ENCODE data around the gene MOB3B.

Gene MOB3B

DNA sequence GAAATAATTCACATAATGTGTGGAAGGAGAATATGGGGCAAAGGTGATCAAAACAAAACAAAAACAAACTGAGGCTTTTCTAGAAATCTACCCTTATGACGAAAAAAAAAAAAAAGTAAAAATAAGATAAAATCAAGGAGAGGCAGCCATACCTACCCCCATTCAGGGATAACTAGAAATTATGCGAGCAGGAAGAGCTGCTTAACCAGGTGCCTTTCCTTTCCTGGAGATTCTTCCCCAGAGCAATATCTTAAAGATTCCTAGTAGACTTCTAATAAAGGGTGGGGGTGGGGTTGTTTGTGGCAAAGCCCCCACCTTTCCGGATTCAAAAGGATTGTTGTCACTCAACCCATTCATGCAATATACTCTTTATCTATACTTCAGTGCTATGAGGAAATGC, 117.5 kb downstream of the MOB3B start:
- H3K9me3 ChIP-seq: no peaks in the 10 kb centered on the region
- no peak overlapping the region for H3K27ac ChIP-seq
- H3K27me3 ChIP-seq: no peaks in the 10 kb centered on the region
- H3K4me1 ChIP-seq (ENCODE audit: control insufficient read depth in 1 of 2, insufficient read depth in 1 of 2, low read depth in 1 of 2, low read length in 1 of 2): no peaks in the 10 kb centered on the region
- TF ChIP-seq, protein P1, sequence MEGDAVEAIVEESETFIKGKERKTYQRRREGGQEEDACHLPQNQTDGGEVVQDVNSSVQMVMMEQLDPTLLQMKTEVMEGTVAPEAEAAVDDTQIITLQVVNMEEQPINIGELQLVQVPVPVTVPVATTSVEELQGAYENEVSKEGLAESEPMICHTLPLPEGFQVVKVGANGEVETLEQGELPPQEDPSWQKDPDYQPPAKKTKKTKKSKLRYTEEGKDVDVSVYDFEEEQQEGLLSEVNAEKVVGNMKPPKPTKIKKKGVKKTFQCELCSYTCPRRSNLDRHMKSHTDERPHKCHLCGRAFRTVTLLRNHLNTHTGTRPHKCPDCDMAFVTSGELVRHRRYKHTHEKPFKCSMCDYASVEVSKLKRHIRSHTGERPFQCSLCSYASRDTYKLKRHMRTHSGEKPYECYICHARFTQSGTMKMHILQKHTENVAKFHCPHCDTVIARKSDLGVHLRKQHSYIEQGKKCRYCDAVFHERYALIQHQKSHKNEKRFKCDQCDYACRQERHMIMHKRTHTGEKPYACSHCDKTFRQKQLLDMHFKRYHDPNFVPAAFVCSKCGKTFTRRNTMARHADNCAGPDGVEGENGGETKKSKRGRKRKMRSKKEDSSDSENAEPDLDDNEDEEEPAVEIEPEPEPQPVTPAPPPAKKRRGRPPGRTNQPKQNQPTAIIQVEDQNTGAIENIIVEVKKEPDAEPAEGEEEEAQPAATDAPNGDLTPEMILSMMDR (IDR thresholded peaks at IDR 0.05): no peak
- H3K4me3 ChIP-seq (ENCODE audit: low read depth in 1 of 2, low read length in 1 of 2): no peak overlapping the region
- no peaks in the 10 kb centered on the region for H3K36me3 ChIP-seq

DNA sequence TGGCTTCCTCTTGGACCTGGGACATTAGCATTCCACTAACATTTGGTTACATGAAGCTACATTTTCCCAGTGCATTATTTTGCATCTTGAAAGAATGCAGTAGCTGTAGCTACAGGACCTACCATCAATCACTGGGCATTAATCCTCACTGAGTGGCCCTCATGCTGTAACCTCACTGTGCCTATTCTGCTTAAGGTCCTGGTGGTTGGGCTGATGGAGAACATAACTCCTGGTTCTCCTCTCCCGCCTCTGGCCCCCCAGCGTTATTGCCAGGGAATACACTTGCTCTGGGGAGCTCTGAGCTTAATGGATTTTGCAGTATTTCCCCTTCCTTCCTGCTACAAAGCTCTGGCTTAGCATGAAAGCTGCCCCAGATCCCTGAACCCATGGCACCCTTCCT, 121.1 kb downstream of the MOB3B start:
- Histone ChIP-seq H3K36me3 (no peaks in the 10 kb centered on the region), H3K27me3 (no peaks in the 10 kb centered on the region), H3K4me1 (ENCODE audit: control insufficient read depth in 1 of 2, insufficient read depth in 1 of 2, low read depth in 1 of 2, low read length in 1 of 2) (no peaks in the 10 kb centered on the region), H3K4me3 (ENCODE audit: low read depth in 1 of 2, low read length in 1 of 2) (no peak overlapping the region), H3K27ac (no peak overlapping the region), H3K9me3 (no peaks in the 10 kb centered on the region)
- TF ChIP-seq, protein P1 (IDR thresholded peaks at IDR 0.05): no peak

DNA sequence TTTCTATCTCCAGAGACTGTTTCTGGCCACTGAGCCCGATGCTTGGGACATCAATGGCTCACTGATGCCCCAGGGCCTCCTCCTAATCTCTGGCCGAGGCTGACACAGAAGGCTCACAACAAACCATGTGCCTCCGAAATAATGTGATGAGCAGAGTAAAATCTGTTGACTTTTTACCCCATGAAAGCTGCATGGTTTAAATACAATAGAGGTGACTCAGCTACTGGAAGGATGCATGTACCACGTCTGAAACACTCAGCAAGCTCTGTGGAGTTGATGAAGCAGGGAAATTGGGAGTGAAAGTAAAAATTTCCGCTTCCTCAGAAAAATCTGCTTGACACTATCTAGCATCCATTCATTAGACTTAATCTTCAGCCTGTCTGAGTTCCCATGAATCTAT, 121.6 kb downstream of the MOB3B start:
- H3K9me3 ChIP-seq: no peaks in the 10 kb centered on the region
- H3K4me3 ChIP-seq (ENCODE audit: low read depth in 1 of 2, low read length in 1 of 2): no peak overlapping the region
- no peaks in the 10 kb centered on the region for H3K27me3 ChIP-seq
- H3K27ac ChIP-seq: no peak overlapping the region
- no peaks in the 10 kb centered on the region for H3K36me3 ChIP-seq
- TF ChIP-seq, protein P1 (IDR thresholded peaks at IDR 0.05): no peak
- H3K4me1 ChIP-seq (ENCODE audit: control insufficient read depth in 1 of 2, insufficient read depth in 1 of 2, low read depth in 1 of 2, low read length in 1 of 2): no peaks in the 10 kb centered on the region

- TF ChIP-seq, protein P1 (IDR thresholded peaks at IDR 0.05): no peak
- H3K27ac ChIP-seq: no peak overlapping the region
- no peaks in the 10 kb centered on the region for H3K9me3 ChIP-seq
- H3K4me1 ChIP-seq (ENCODE audit: control insufficient read depth in 1 of 2, insufficient read depth in 1 of 2, low read depth in 1 of 2, low read length in 1 of 2): no peaks in the 10 kb centered on the region
- no peaks in the 10 kb centered on the region for H3K36me3 ChIP-seq
- H3K4me3 ChIP-seq (ENCODE audit: low read depth in 1 of 2, low read length in 1 of 2): no peak overlapping the region
- no peaks in the 10 kb centered on the region for H3K27me3 ChIP-seq
Observed at GRCh38 chr9:27407491-27407890, 122.1 kb downstream of the MOB3B start.

- TF ChIP-seq, protein P1 (IDR thresholded peaks at IDR 0.05): no peak
- Histone ChIP-seq H3K27ac (no peak overlapping the region), H3K27me3 (no peaks in the 10 kb centered on the region), H3K9me3 (no peaks in the 10 kb centered on the region), H3K4me3 (ENCODE audit: low read depth in 1 of 2, low read length in 1 of 2) (no peak overlapping the region), H3K4me1 (ENCODE audit: control insufficient read depth in 1 of 2, insufficient read depth in 1 of 2, low read depth in 1 of 2, low read length in 1 of 2) (no peaks in the 10 kb centered on the region), H3K36me3 (no peaks in the 10 kb centered on the region)
Observed at GRCh38 chr9:27404661-27405060, 125.0 kb downstream of the MOB3B start.

GRCh38 chr9:27402626-27403025, 127.0 kb downstream of the MOB3B start:
- Histone ChIP-seq H3K4me3 (ENCODE audit: low read depth in 1 of 2, low read length in 1 of 2) (no peak overlapping the region), H3K9me3 (no peaks in the 10 kb centered on the region), H3K36me3 (no peaks in the 10 kb centered on the region), H3K4me1 (ENCODE audit: control insufficient read depth in 1 of 2, insufficient read depth in 1 of 2, low read depth in 1 of 2, low read length in 1 of 2) (no peaks in the 10 kb centered on the region), H3K27ac (no peak overlapping the region), H3K27me3 (no peaks in the 10 kb centered on the region)
- TF ChIP-seq, protein P1 (IDR thresholded peaks at IDR 0.05): no peak
